Measurements from ENCODE around the gene TOM1L1. TPM values are rescaled to one million over a fixed set of nuclear protein-coding genes. Genes with fewer than 3 reads are reported as not detected.
A peak's percentile ranks its signal among the peaks of the same experiment; 100 is the strongest.

TOM1L1 gene
- total and polyA plus RNA-seq, 2 of the 8 experiments (the other 6 are each of a cell fraction or from before 2014, with no cell fraction given): 47.0 to 60.8 TPM

DNA sequence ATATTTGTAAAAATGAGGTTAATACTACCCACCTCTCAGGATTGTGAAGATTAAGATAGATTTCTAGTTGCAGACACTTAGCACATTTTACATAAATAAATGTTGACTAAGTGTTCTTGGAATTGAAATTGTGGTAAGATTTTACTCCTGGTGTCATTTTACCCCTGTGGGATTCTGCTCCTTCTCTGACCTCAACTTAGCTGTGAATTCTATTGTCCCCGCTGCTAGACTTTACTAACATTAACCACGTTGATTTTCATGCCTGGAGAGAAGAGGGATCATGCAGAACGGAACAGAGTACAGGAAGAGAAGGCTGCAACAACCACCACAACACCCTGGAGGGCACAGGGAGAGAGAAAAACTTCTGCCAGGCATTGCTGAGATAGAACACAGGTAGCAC, 2.1 kb upstream of the TOM1L1 start:
- WGBS, 2 experiments (ENCODE audit: extremely low coverage in 1 of 2, insufficient coverage in 1 of 2, insufficient read length in 1 of 2, insufficient replicate concordance in 2 of 2, low coverage in 1 of 2, low lambda C conversion rate in 2 of 2, missing lambda C conversion rate in 1 of 2): 69% methylated on average over 3 of the region's 3 CpGs; no CpG with 5 or more reads in 1 of the 2 experiments
- FAIRE-seq: no peak
- Histone ChIP-seq H3K36me3 (ENCODE audit: control insufficient read depth in 2 of 4, insufficient read depth in 4 of 4, low read length in 3 of 4) (peaks cover 0 to 2% (median under 1%) of the 10 kb centered on the region in 4 experiments; a peak in 3 of 8 replicates), H2AK5ac (ENCODE audit: low read depth, low read length) (no peak overlapping the region), H3K23me2 (ENCODE audit: low read depth, low read length) (peaks cover 4% of the 10 kb centered on the region; the same call in 1 of the 2 replicates), H2BK15ac (ENCODE audit: low read length) (no peak overlapping the region), H4K5ac (ENCODE audit: insufficient read length, low read depth, low read length) (peak overlapping the region; percentile 31), H3K79me1 (ENCODE audit: low read depth, low read length) (peaks cover 4% of the 10 kb centered on the region; the same call in 1 of the 2 replicates), H4K91ac (replicated peaks; ENCODE audit: insufficient read length, low read length) (peak overlapping the region; percentile 56), H3K9me3 (ENCODE audit: insufficient read depth in 2 of 2, low read depth in 1 of 2, low read length in 1 of 2) (no peaks in the 10 kb centered on the region), H4K8ac (ENCODE audit: extremely low read depth, insufficient read depth, low read length) (no peak overlapping the region), H3K23ac (ENCODE audit: insufficient read length) (no peak overlapping the region), H2BK5ac (ENCODE audit: low read depth, low read length) (no peak overlapping the region), H3K9ac (replicated peaks in 1 of 4; ENCODE audit: extremely low read depth in 1 of 4, low read depth in 3 of 4, low read length in 3 of 4) (no peak overlapping the region), H2AFZ (ENCODE audit: low read length) (no peak overlapping the region), H2BK120ac (replicated peaks; ENCODE audit: low read depth, low read length) (no peak overlapping the region), H2BK12ac (ENCODE audit: low read depth, low read length) (peak overlapping the region; percentile 71; the same call in 1 of the 2 replicates), H4K20me1 (replicated peaks in 1 of 2; ENCODE audit: control insufficient read depth in 1 of 2, insufficient read depth in 2 of 2, low read length in 2 of 2) (peaks cover 0 to 3% of the 10 kb centered on the region in 2 experiments), H3K27ac (ENCODE audit: low read depth, low read length) (no peak overlapping the region), H3K18ac (ENCODE audit: extremely low read depth, low read length) (no peak overlapping the region), H3K4me1 (replicated peaks in 1 of 4; ENCODE audit: control insufficient read depth in 3 of 4, insufficient read depth in 4 of 4, low read length in 3 of 4) (peaks cover 4 to 11% (median 8%) of the 10 kb centered on the region in 4 experiments; a peak in 4 of 7 replicates), H2BK20ac (ENCODE audit: low read length) (no peak overlapping the region), H3K4me3 (ENCODE audit: extremely low read depth in 1 of 4, insufficient read depth in 2 of 4, low read depth in 3 of 4, low read length in 4 of 4) (no peak overlapping the region), H3K4me2 (ENCODE audit: insufficient read depth in 1 of 2, low read depth in 2 of 2, low read length in 2 of 2) (no peak overlapping the region), H3K4ac (replicated peaks; ENCODE audit: insufficient read length, low read depth, low read length) (no peak overlapping the region), H3K14ac (ENCODE audit: insufficient read length) (no peak overlapping the region), H3K56ac (replicated peaks; ENCODE audit: insufficient read length, low read depth, low read length) (no peak overlapping the region), H3K79me2 (ENCODE audit: control insufficient read depth in 1 of 2, insufficient read depth in 2 of 2, low read length in 2 of 2) (peaks cover 0 to 6% of the 10 kb centered on the region in 2 experiments; a peak in 3 of 4 replicates), H3K27me3 (replicated peaks in 1 of 4; ENCODE audit: control insufficient read depth in 3 of 4, extremely low read depth in 1 of 4, insufficient read depth in 3 of 4, low read length in 3 of 4) (no peaks in the 10 kb centered on the region)
- POLR2A ChIA-PET (ENCODE audit: partially characterized antibody): no interaction called here
- CTCF ChIA-PET (ENCODE audit: partially characterized antibody): no interaction called here
- DNase-seq (ENCODE audit: low read depth in 1 of 2, low spot score in 2 of 2): no peak
- TF ChIP-seq ASH2L (IDR thresholded peaks at IDR 0.05; ENCODE audit: low read length) (no peak), CREB1 (IDR thresholded peaks at IDR 0.05) (no peak), SRF (IDR thresholded peaks at IDR 0.05; ENCODE audit: low read depth, low read length) (no peak), KDM5A (IDR thresholded peaks at IDR 0.05; ENCODE audit: low read length) (no peak), RNF2 (IDR thresholded peaks at IDR 0.05; ENCODE audit: borderline replicate concordance, low read depth, low read length, missing control alignments, poor library complexity, severe bottlenecking) (no peak), KDM4A (IDR thresholded peaks at IDR 0.05; ENCODE audit: low read depth, low read length, severe bottlenecking) (no peak), ATF3 (IDR thresholded peaks at IDR 0.05; ENCODE audit: insufficient read depth, low read depth, low read length) (no peak), RXRA (IDR thresholded peaks at IDR 0.05; ENCODE audit: insufficient read depth, low read depth, low read length) (no peak), TEAD4 (IDR thresholded peaks at IDR 0.05; ENCODE audit: low read depth, low read length) (no peak), SAP30 (IDR thresholded peaks at IDR 0.05; ENCODE audit: insufficient read depth, insufficient replicate concordance, low read length) (no peak), CHD1 (IDR thresholded peaks at IDR 0.05; ENCODE audit: low read depth, low read length) (no peak)
